ENCODE measurements around the gene IFI35. TPM values are rescaled to one million over a fixed set of nuclear protein-coding genes. Genes with fewer than 3 reads are reported as not detected.

Gene IFI35
- total RNA-seq, 1 experiment from 2014 or later: 19.7 TPM

- Histone ChIP-seq H3K4me2 (peak overlapping the region; percentile 79), H3K79me2 (ENCODE audit: low read depth) (peaks cover 34% of the 10 kb centered on the region), H3K9me2 (ENCODE audit: insufficient read depth) (no peaks in the 10 kb centered on the region), H4K20me1 (ENCODE audit: insufficient read depth) (peaks cover 12% of the 10 kb centered on the region), H3K4me3 (peak overlapping the region; percentile 49; the same call in 1 of the 2 replicates), H3F3A (ENCODE audit: insufficient read depth, low read depth) (peaks cover 58% of the 10 kb centered on the region), H3K9me3 (ENCODE audit: insufficient read depth, low read depth) (no peaks in the 10 kb centered on the region), H3K36me3 (ENCODE audit: low read depth) (peaks cover 41% of the 10 kb centered on the region), H3K4me1 (replicated peaks; ENCODE audit: insufficient read depth) (peaks cover 33% of the 10 kb centered on the region), H3K27ac (peak overlapping the region; percentile 40), H3K27me3 (ENCODE audit: insufficient read depth, low read depth) (no peaks in the 10 kb centered on the region), H2AFZ (peak overlapping the region; percentile 56; the same call in 1 of the 2 replicates)
- intact Hi-C loops (cut with micrococcal nuclease; ENCODE audit: unreplicated experiment): no loop called here
- BruUV-seq (replicated peaks): TSS peak; percentile 21
- no peak for DNase-seq
- ChIA-PET POLR2A (ENCODE audit: unreplicated experiment) (interaction anchor here (0.5 to 1.2 kb wide), 18 partner anchors 13 to 1590 kb away, joined by 3 to 25 read pairs (median 5); partner anchors contain the start of genes AARSD1 and BECN1), CTCF (interaction anchor here (0.6 to 0.7 kb wide), 3 partner anchors 39 to 1214 kb away, joined by 3 to 5 read pairs (median 5); partner anchors contain the start of gene BECN1)
- TF ChIP-seq EZH2 (IDR thresholded peaks at IDR 0.05; ENCODE audit: low read depth) (no peak), CTCF (conservative IDR thresholded peaks at IDR 0.05) (no peak)
Measured at GRCh38 chr17:42997390-42997983, 9.1 kb upstream of the IFI35 start.

- intact Hi-C loops (cut with micrococcal nuclease; ENCODE audit: unreplicated experiment): loop anchor here (1.0 kb wide), 1 partner anchor 155 kb away; no protein-coding TSS in a partner anchor
- peaks cover 61% of the 10 kb centered on the region for H3F3A ChIP-seq (ENCODE audit: insufficient read depth, low read depth)
- TF ChIP-seq CTCF (conservative IDR thresholded peaks at IDR 0.05): peak; percentile 85
- no peak for TF ChIP-seq EZH2 (IDR thresholded peaks at IDR 0.05; ENCODE audit: low read depth)
- H3K9me3 ChIP-seq (ENCODE audit: insufficient read depth, low read depth): no peaks in the 10 kb centered on the region
- peak within 1 kb of the TSS; percentile 97 for H3K27ac ChIP-seq
- H3K79me2 ChIP-seq (ENCODE audit: low read depth): peaks cover 34% of the 10 kb centered on the region
- H3K4me2 ChIP-seq: peak within 1 kb of the TSS; percentile 100
- no peaks in the 10 kb centered on the region for H3K9me2 ChIP-seq (ENCODE audit: insufficient read depth)
- peaks cover 42% of the 10 kb centered on the region for H3K36me3 ChIP-seq (ENCODE audit: low read depth)
- peaks cover 33% of the 10 kb centered on the region for H3K4me1 ChIP-seq (replicated peaks; ENCODE audit: insufficient read depth)
- H3K4me3 ChIP-seq: peak within 1 kb of the TSS; percentile 91
- peaks cover 20% of the 10 kb centered on the region for H4K20me1 ChIP-seq (ENCODE audit: insufficient read depth)
- CTCF ChIA-PET: interaction anchor here (0.6 to 0.7 kb wide), 3 partner anchors 39 to 1215 kb away, joined by 3 to 5 read pairs (median 5); partner anchors contain the start of gene BECN1
- TSS peak; percentile 65 for BruUV-seq (replicated peaks)
- peak; percentile 93 to 99 for DNase-seq
- no peaks in the 10 kb centered on the region for H3K27me3 ChIP-seq (ENCODE audit: insufficient read depth, low read depth)
- peak within 1 kb of the TSS; percentile 62 for H2AFZ ChIP-seq
- POLR2A ChIA-PET (ENCODE audit: unreplicated experiment): interaction anchor here (0.5 to 1.2 kb wide), 15 partner anchors 13 to 1589 kb away, joined by 3 to 25 read pairs (median 5); partner anchors contain the start of genes AARSD1 and BECN1
Measured at GRCh38 chr17:42997984-42998938, 8.3 kb upstream of the IFI35 start, which contains the start of gene RPL27. Gene RPL27, plus strand, starts transcription at chr17:42998419. Its CDS starts 332 bp downstream, at chr17:42998751.

GRCh38 chr17:42999003-42999525, 7.5 kb upstream of the IFI35 start:
- intact Hi-C loops (cut with micrococcal nuclease; ENCODE audit: unreplicated experiment): no loop called here

More at GRCh38 chr17:42999003-42999525, 7.5 kb upstream of the IFI35 start:
- H4K20me1 ChIP-seq (ENCODE audit: insufficient read depth): peaks cover 25% of the 10 kb centered on the region
- peaks cover 34% of the 10 kb centered on the region for H3K79me2 ChIP-seq (ENCODE audit: low read depth)
- H3K4me3 ChIP-seq: peak overlapping the region; percentile 91
- peaks cover 33% of the 10 kb centered on the region for H3K4me1 ChIP-seq (replicated peaks; ENCODE audit: insufficient read depth)
- H3K9me2 ChIP-seq (ENCODE audit: insufficient read depth): no peaks in the 10 kb centered on the region
- no peaks in the 10 kb centered on the region for H3K9me3 ChIP-seq (ENCODE audit: insufficient read depth, low read depth)
- BruUV-seq (replicated peaks): no TSS peak
- TF ChIP-seq EZH2 (IDR thresholded peaks at IDR 0.05; ENCODE audit: low read depth): no peak
- no peak for TF ChIP-seq CTCF (conservative IDR thresholded peaks at IDR 0.05)
- ChIA-PET CTCF (no interaction called here), POLR2A (ENCODE audit: unreplicated experiment) (interaction anchor here (0.7 to 1.2 kb wide), 2 partner anchors 12 to 34 kb away, joined by 3 to 8 read pairs; no protein-coding TSS in a partner anchor)
- no peak for DNase-seq
- peaks cover 65% of the 10 kb centered on the region for H3F3A ChIP-seq (ENCODE audit: insufficient read depth, low read depth)
- H3K4me2 ChIP-seq: peak overlapping the region; percentile 100
- peaks cover 44% of the 10 kb centered on the region for H3K36me3 ChIP-seq (ENCODE audit: low read depth)
- H3K27me3 ChIP-seq (ENCODE audit: insufficient read depth, low read depth): no peaks in the 10 kb centered on the region
- peak overlapping the region; percentile 62; the same call in 1 of the 2 replicates for H2AFZ ChIP-seq
- H3K27ac ChIP-seq: peak overlapping the region; percentile 97

Measured in PC-9 (cell line).